BE2C (cell line): ENCODE measurements around the gene SHTN1.

ENCODE experiments used
- DNase-seq: peaks from one replicate; pipeline ENCODE4 v3.0.0-alpha.2; 2020
- H3K27me3 ChIP-seq: fragments of 250-450 bp; sonication (Bioruptor Pico); 2 replicates; pipeline ENCODE4 v1.5.1; 2020; ENCODE audit warnings: mild to moderate bottlenecking
- H3K36me3 ChIP-seq: fragments of 250-450 bp; sonication (Bioruptor Pico); 2 replicates; pipeline ENCODE4 v1.5.1; 2020; ENCODE audit warnings: mild to moderate bottlenecking
- H3K4me1 ChIP-seq: fragments of 250-450 bp; sonication (Bioruptor Pico); 2 replicates; pipeline ENCODE4 v1.5.1; 2020
- H3K4me3 ChIP-seq: 2 replicates; pipeline ENCODE4 v1.5.1; 2011; ENCODE audit warnings: low read depth, low read length
- H3K9me3 ChIP-seq: fragments of 250-450 bp; sonication (Bioruptor Pico); 2 replicates; pipeline ENCODE4 v1.5.1; 2020
- TF ChIP-seq, protein P1 (sequence below): IDR thresholded peaks from 2 replicates; pipeline ENCODE4 v1.5.1; 2012; ENCODE audit warnings: mild to moderate bottlenecking, low read depth, low read length

The SHTN1 gene

DNA sequence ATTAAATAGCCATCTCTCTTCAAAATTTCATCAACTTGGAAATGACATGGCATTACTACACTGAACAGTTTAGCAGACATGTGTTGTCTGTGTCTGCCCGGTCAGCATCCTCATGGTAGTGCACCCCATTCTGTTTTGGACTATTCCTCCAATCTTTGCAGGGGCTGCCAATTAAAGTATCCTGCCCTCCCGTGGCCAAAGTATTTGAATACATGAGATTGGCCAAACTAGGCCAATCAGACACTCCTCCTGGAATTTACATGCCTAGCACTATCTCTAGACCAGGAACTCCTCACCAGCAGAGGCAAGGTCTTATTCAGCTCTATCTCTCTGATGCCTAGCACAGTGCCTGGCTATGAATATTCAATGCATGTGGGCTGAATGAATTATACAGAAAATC, 4.4 kb downstream of the SHTN1 start:
- no peak for DNase-seq
- Histone ChIP-seq H3K36me3 (no peaks in the 10 kb centered on the region), H3K9me3 (no peaks in the 10 kb centered on the region), H3K4me1 (no peaks in the 10 kb centered on the region), H3K4me3 (no peak overlapping the region), H3K27me3 (peaks cover 16% of the 10 kb centered on the region)
- TF ChIP-seq, protein P1, sequence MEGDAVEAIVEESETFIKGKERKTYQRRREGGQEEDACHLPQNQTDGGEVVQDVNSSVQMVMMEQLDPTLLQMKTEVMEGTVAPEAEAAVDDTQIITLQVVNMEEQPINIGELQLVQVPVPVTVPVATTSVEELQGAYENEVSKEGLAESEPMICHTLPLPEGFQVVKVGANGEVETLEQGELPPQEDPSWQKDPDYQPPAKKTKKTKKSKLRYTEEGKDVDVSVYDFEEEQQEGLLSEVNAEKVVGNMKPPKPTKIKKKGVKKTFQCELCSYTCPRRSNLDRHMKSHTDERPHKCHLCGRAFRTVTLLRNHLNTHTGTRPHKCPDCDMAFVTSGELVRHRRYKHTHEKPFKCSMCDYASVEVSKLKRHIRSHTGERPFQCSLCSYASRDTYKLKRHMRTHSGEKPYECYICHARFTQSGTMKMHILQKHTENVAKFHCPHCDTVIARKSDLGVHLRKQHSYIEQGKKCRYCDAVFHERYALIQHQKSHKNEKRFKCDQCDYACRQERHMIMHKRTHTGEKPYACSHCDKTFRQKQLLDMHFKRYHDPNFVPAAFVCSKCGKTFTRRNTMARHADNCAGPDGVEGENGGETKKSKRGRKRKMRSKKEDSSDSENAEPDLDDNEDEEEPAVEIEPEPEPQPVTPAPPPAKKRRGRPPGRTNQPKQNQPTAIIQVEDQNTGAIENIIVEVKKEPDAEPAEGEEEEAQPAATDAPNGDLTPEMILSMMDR = no peak

- Histone ChIP-seq H3K27me3 (no peaks in the 10 kb centered on the region), H3K4me3 (no peak overlapping the region), H3K9me3 (no peaks in the 10 kb centered on the region), H3K36me3 (no peaks in the 10 kb centered on the region), H3K4me1 (no peaks in the 10 kb centered on the region)
- TF ChIP-seq, protein P1 = no peak
- no peak for DNase-seq
Measured at GRCh38 chr10:116998172-116998571, 6.8 kb downstream of the SHTN1 start.

- DNase-seq = no peak
- Histone ChIP-seq H3K4me1 (no peaks in the 10 kb centered on the region), H3K36me3 (no peaks in the 10 kb centered on the region), H3K9me3 (no peaks in the 10 kb centered on the region), H3K27me3 (no peaks in the 10 kb centered on the region), H3K4me3 (no peak overlapping the region)
- TF ChIP-seq, protein P1 = no peak
Measured at GRCh38 chr10:116997015-116997414, 8.0 kb downstream of the SHTN1 start.

- no peaks in the 10 kb centered on the region for H3K36me3 ChIP-seq
- TF ChIP-seq, protein P1 = no peak
- no peaks in the 10 kb centered on the region for H3K4me1 ChIP-seq
- no peaks in the 10 kb centered on the region for H3K9me3 ChIP-seq
- no peak overlapping the region for H3K4me3 ChIP-seq
- no peaks in the 10 kb centered on the region for H3K27me3 ChIP-seq
- DNase-seq = no peak
Measured at GRCh38 chr10:116995648-116996047, 9.3 kb downstream of the SHTN1 start.

DNA sequence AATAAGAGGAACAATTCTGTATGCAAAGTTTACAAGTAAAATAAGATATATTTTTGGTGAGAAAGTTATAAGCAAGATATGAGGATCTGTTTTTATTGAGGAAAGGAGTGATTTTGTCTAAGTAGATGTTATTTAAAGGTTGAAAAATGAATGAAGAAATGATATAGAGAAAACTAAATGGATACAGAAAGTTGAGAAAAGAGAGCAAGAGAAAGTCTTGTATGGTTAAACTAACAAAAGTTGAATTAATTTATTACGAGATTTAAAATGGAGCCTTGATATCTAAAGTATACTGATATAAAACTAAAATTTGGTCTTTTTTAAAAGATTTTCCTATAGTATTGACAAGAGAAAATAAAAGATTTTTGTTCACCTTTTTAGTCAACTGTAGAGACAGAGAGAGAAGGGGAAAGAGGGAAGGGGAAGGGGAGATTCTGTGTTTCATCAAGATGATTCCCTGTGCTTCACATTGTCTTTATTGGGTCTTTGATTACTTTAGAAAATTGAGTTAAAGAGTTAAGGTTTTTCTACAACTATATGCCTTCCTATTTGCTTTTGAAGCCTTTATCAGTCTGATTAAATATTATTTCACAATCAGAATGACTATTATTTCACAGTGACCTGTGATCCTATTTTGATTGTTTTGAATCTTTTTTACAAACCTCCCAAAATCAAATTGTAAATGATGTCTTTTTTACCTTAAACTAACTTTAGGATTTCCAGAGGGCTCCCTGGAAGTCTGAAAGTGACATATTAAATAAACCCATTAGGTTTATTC, 10.7 kb downstream of the SHTN1 start:
- TF ChIP-seq, protein P1 = no peak
- Histone ChIP-seq H3K4me1 (no peaks in the 10 kb centered on the region), H3K27me3 (no peaks in the 10 kb centered on the region), H3K9me3 (no peaks in the 10 kb centered on the region), H3K4me3 (no peak overlapping the region), H3K36me3 (no peaks in the 10 kb centered on the region)
- no peak for DNase-seq

DNA sequence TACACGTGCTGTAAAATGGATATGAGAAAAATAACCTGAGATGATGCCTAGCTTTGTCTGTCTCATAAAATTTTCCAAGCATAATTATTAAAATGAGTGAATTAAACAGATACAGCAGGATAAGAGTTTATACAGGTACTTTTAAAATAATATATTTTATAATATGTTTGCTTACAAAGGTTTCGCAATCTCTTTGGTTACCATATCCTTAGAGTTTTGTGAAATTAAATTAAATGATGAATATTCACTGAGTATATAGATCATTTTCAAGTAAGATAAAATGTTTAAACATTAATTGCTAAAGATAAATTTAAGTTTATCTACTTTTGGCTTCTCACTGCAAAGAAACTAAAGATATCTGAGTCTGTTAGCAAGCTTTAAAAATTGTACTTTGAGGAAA, 11.4 kb downstream of the SHTN1 start:
- Histone ChIP-seq H3K4me1 (no peaks in the 10 kb centered on the region), H3K36me3 (no peaks in the 10 kb centered on the region), H3K27me3 (no peaks in the 10 kb centered on the region), H3K9me3 (no peaks in the 10 kb centered on the region), H3K4me3 (no peak overlapping the region)
- TF ChIP-seq, protein P1 = no peak
- DNase-seq = no peak
